Measurements from ENCODE around the gene KDM5B.

Gene KDM5B

DNA sequence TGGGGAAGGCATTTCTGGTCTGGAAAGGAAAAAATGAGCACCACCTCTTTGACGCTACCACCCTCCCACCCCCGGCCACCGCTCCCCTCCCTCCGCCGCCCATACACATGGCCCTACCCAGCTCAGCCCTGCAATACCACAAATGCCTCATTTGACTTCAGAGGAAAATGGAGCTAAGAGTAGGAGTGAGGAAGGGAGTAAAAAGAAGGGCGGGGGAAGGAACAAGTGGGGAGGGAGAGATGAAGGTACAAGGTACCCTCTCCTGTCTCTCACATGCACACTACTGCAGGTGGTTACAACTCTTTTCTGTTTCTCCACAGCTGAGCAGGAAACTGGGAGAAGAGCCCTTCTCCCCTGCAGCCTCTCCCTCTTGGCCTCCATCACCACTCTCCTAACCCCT is 105.0 kb downstream of the KDM5B start:
- no peak for ATAC-seq
- TF ChIP-seq ZNF565 (CRISPR knock-in tag; conservative IDR thresholded peaks at IDR 0.05; ENCODE audit: low read depth): no peak
- no peak for TF ChIP-seq TCF4 (CRISPR knock-in tag; IDR thresholded peaks at IDR 0.05; ENCODE audit: borderline replicate concordance)
- TF ChIP-seq ZC3H10 (CRISPR knock-in tag; IDR thresholded peaks at IDR 0.05): no peak
- TF ChIP-seq, protein P1, sequence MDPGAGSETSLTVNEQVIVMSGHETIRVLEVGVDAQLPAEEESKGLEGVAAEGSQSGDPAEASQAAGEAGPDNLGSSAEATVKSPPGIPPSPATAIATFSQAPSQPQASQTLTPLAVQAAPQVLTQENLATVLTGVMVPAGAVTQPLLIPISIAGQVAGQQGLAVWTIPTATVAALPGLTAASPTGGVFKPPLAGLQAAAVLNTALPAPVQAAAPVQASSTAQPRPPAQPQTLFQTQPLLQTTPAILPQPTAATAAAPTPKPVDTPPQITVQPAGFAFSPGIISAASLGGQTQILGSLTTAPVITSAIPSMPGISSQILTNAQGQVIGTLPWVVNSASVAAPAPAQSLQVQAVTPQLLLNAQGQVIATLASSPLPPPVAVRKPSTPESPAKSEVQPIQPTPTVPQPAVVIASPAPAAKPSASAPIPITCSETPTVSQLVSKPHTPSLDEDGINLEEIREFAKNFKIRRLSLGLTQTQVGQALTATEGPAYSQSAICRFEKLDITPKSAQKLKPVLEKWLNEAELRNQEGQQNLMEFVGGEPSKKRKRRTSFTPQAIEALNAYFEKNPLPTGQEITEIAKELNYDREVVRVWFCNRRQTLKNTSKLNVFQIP (CRISPR knock-in tag; IDR thresholded peaks at IDR 0.05; ENCODE audit: borderline replicate concordance, low read depth): no peak
- no peak for TF ChIP-seq OSR1 (CRISPR knock-in tag; IDR thresholded peaks at IDR 0.05)
- no peak for TF ChIP-seq CSDC2 (CRISPR knock-in tag; IDR thresholded peaks at IDR 0.05)
- no peak for TF ChIP-seq TOX (CRISPR knock-in tag; IDR thresholded peaks at IDR 0.05; ENCODE audit: borderline replicate concordance)
- TF ChIP-seq, protein P2, sequence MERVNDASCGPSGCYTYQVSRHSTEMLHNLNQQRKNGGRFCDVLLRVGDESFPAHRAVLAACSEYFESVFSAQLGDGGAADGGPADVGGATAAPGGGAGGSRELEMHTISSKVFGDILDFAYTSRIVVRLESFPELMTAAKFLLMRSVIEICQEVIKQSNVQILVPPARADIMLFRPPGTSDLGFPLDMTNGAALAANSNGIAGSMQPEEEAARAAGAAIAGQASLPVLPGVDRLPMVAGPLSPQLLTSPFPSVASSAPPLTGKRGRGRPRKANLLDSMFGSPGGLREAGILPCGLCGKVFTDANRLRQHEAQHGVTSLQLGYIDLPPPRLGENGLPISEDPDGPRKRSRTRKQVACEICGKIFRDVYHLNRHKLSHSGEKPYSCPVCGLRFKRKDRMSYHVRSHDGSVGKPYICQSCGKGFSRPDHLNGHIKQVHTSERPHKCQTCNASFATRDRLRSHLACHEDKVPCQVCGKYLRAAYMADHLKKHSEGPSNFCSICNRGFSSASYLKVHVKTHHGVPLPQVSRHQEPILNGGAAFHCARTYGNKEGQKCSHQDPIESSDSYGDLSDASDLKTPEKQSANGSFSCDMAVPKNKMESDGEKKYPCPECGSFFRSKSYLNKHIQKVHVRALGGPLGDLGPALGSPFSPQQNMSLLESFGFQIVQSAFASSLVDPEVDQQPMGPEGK (CRISPR knock-in tag; IDR thresholded peaks at IDR 0.05; ENCODE audit: borderline replicate concordance): no peak
- TF ChIP-seq, protein P3, sequence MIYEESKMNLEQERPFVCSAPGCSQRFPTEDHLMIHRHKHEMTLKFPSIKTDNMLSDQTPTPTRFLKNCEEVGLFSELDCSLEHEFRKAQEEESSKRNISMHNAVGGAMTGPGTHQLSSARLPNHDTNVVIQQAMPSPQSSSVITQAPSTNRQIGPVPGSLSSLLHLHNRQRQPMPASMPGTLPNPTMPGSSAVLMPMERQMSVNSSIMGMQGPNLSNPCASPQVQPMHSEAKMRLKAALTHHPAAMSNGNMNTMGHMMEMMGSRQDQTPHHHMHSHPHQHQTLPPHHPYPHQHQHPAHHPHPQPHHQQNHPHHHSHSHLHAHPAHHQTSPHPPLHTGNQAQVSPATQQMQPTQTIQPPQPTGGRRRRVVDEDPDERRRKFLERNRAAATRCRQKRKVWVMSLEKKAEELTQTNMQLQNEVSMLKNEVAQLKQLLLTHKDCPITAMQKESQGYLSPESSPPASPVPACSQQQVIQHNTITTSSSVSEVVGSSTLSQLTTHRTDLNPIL (CRISPR knock-in tag; IDR thresholded peaks at IDR 0.05; ENCODE audit: low read depth): no peak
- no peak for TF ChIP-seq ZFP3 (CRISPR knock-in tag; IDR thresholded peaks at IDR 0.05)

DNA sequence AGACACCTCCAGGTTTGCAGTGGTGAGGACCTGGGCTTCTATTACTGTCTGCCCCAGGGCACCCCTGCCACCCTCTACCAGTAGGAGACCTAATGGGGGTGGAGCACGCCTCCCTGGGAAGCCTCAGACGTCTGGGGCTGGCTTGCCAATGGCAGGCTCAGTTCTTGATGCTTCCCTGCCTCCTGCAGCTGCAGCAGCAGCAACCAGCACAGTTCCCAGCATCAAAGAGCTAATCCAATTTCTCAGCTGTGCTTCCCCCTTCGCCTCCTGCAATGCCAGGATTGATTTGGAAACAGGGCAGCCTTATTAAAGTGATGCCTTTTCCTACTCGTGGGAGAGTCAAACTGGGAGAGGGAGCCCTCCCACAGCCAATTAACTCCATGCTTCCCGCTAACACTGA is 106.1 kb downstream of the KDM5B start:
- no peak for ATAC-seq
- TF ChIP-seq, protein P4, sequence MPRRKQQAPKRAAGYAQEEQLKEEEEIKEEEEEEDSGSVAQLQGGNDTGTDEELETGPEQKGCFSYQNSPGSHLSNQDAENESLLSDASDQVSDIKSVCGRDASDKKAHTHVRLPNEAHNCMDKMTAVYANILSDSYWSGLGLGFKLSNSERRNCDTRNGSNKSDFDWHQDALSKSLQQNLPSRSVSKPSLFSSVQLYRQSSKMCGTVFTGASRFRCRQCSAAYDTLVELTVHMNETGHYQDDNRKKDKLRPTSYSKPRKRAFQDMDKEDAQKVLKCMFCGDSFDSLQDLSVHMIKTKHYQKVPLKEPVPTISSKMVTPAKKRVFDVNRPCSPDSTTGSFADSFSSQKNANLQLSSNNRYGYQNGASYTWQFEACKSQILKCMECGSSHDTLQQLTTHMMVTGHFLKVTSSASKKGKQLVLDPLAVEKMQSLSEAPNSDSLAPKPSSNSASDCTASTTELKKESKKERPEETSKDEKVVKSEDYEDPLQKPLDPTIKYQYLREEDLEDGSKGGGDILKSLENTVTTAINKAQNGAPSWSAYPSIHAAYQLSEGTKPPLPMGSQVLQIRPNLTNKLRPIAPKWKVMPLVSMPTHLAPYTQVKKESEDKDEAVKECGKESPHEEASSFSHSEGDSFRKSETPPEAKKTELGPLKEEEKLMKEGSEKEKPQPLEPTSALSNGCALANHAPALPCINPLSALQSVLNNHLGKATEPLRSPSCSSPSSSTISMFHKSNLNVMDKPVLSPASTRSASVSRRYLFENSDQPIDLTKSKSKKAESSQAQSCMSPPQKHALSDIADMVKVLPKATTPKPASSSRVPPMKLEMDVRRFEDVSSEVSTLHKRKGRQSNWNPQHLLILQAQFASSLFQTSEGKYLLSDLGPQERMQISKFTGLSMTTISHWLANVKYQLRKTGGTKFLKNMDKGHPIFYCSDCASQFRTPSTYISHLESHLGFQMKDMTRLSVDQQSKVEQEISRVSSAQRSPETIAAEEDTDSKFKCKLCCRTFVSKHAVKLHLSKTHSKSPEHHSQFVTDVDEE (CRISPR knock-in tag; IDR thresholded peaks at IDR 0.05): no peak
- TF ChIP-seq ARNTL (CRISPR knock-in tag; IDR thresholded peaks at IDR 0.05; ENCODE audit: borderline replicate concordance, low read depth) (no peak), BACH2 (CRISPR knock-in tag; IDR thresholded peaks at IDR 0.05; ENCODE audit: borderline replicate concordance) (no peak), CSDC2 (CRISPR knock-in tag; IDR thresholded peaks at IDR 0.05) (no peak), ZFP3 (CRISPR knock-in tag; IDR thresholded peaks at IDR 0.05) (no peak), ZNF70 (CRISPR knock-in tag; IDR thresholded peaks at IDR 0.05) (no peak), OSR1 (CRISPR knock-in tag; IDR thresholded peaks at IDR 0.05) (no peak), RARB (CRISPR knock-in tag; IDR thresholded peaks at IDR 0.05) (no peak), SNAI2 (CRISPR knock-in tag; IDR thresholded peaks at IDR 0.05) (no peak), ESRRG (CRISPR knock-in tag; IDR thresholded peaks at IDR 0.05) (no peak), GLIS3 (CRISPR knock-in tag; IDR thresholded peaks at IDR 0.05) (no peak)

DNA sequence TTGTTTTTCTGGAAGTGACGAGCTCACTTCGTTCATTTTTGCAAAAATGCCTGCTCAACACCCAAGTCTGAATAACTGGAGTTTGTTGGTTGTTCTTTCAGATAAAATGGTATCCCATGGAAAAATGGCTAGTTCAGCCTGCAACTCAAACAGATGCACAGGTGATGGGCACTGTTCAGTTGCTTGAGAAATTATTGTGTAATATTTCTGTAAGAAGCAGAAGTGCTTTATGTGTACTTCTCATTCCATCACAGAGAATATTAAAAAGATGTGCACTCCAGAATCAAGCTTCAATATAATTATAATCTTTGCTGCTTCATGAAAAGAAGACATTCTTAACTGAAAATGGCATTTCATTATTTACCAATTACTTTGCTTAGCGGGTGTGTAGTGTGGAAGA is 107.0 kb downstream of the KDM5B start:
- no peak for ATAC-seq
- no peak for TF ChIP-seq ISL1 (CRISPR knock-in tag; IDR thresholded peaks at IDR 0.05)
- no peak for TF ChIP-seq ZC3H10 (CRISPR knock-in tag; IDR thresholded peaks at IDR 0.05)
- TF ChIP-seq, protein P5, sequence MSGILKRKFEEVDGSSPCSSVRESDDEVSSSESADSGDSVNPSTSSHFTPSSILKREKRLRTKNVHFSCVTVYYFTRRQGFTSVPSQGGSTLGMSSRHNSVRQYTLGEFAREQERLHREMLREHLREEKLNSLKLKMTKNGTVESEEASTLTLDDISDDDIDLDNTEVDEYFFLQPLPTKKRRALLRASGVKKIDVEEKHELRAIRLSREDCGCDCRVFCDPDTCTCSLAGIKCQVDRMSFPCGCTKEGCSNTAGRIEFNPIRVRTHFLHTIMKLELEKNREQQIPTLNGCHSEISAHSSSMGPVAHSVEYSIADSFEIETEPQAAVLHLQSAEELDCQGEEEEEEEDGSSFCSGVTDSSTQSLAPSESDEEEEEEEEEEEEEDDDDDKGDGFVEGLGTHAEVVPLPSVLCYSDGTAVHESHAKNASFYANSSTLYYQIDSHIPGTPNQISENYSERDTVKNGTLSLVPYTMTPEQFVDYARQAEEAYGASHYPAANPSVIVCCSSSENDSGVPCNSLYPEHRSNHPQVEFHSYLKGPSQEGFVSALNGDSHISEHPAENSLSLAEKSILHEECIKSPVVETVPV (CRISPR knock-in tag; IDR thresholded peaks at IDR 0.05): no peak
- TF ChIP-seq ZNF565 (CRISPR knock-in tag; conservative IDR thresholded peaks at IDR 0.05; ENCODE audit: low read depth): no peak
- TF ChIP-seq BACH2 (CRISPR knock-in tag; IDR thresholded peaks at IDR 0.05; ENCODE audit: borderline replicate concordance): no peak
- TF ChIP-seq, protein P2 (CRISPR knock-in tag; IDR thresholded peaks at IDR 0.05; ENCODE audit: borderline replicate concordance): no peak
- no peak for TF ChIP-seq ZFP3 (CRISPR knock-in tag; IDR thresholded peaks at IDR 0.05)
- no peak for TF ChIP-seq TOX (CRISPR knock-in tag; IDR thresholded peaks at IDR 0.05; ENCODE audit: borderline replicate concordance)
- TF ChIP-seq ZNF70 (CRISPR knock-in tag; IDR thresholded peaks at IDR 0.05): no peak
- TF ChIP-seq OSR1 (CRISPR knock-in tag; IDR thresholded peaks at IDR 0.05): no peak
- TF ChIP-seq ZFP30 (CRISPR knock-in tag; IDR thresholded peaks at IDR 0.05): no peak
- TF ChIP-seq, protein P4 (CRISPR knock-in tag; IDR thresholded peaks at IDR 0.05): no peak
- TF ChIP-seq, protein P3 (CRISPR knock-in tag; IDR thresholded peaks at IDR 0.05; ENCODE audit: low read depth): no peak

Data from SK-N-SH treated with all-trans-retinoic acid at 6 μM for 48 hours (cell line).